Sigmoid colon (tissue), 4 donors: ENCODE results near the gene RHOT1.

ENCODE experiments used
- EP300 ChIP-seq, 4 donors: sonication (generic); formaldehyde crosslinking; IDR thresholded peaks; one replicate each; pipeline ENCODE4 v1.6.1; 2017; ENCODE audit warnings: antibody characterized with exemption in 4 of 4
- POLR2A ChIP-seq, 2 donors: fragments of 450-650 bp; IDR thresholded peaks; one replicate each; pipeline ENCODE4 v1.6.1; 2016; ENCODE audit warnings: antibody characterized with exemption in 2 of 2, mild to moderate bottlenecking in 2 of 2, moderate library complexity in 2 of 2
- POLR2AphosphoS5 ChIP-seq, 4 donors: sonication (generic); formaldehyde crosslinking; IDR thresholded peaks; one replicate each; pipeline ENCODE4 v1.6.1; 2017; ENCODE audit warnings: antibody characterized with exemption in 4 of 4
- TF ChIP-seq, protein P1 (sequence below), 4 experiments: fragments of 450-650 bp in 3 of 4; fragments of 200-600 bp in 1 of 4; IDR thresholded peaks; one replicate each; pipeline ENCODE4 v1.5.1; 2016 to 2019; ENCODE audit warnings: antibody characterized with exemption in 4 of 4, mild to moderate bottlenecking in 3 of 4, moderate library complexity in 2 of 4

DNA sequence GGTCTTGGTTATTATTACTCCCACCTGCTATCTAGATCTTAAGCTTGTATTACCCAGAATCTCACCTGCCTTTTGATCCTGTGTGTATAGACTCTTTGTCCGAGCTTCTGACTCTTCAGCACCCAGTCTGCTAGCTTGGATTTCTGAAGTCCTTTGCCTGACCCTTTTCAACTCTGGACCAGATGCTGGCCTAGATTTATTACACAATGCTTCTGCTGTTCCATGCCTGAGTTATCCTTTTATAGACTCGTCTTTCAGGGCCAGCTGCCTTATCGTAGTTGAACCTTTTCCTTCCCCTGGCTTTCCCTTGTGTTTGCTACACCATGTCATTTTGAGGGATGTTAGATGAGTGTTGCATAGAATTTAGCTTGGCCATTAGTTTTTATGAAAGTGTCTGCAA, 32.6 kb downstream of the RHOT1 start:
- TF ChIP-seq, protein P1, sequence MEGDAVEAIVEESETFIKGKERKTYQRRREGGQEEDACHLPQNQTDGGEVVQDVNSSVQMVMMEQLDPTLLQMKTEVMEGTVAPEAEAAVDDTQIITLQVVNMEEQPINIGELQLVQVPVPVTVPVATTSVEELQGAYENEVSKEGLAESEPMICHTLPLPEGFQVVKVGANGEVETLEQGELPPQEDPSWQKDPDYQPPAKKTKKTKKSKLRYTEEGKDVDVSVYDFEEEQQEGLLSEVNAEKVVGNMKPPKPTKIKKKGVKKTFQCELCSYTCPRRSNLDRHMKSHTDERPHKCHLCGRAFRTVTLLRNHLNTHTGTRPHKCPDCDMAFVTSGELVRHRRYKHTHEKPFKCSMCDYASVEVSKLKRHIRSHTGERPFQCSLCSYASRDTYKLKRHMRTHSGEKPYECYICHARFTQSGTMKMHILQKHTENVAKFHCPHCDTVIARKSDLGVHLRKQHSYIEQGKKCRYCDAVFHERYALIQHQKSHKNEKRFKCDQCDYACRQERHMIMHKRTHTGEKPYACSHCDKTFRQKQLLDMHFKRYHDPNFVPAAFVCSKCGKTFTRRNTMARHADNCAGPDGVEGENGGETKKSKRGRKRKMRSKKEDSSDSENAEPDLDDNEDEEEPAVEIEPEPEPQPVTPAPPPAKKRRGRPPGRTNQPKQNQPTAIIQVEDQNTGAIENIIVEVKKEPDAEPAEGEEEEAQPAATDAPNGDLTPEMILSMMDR (IDR thresholded peaks at IDR 0.05): no peak
- no peak for TF ChIP-seq EP300 (IDR thresholded peaks at IDR 0.05)
- TF ChIP-seq POLR2AphosphoS5 (IDR thresholded peaks at IDR 0.05): no peak
- no peak for TF ChIP-seq POLR2A (IDR thresholded peaks at IDR 0.05)
